Smooth muscle cell (in vitro differentiated cells): ENCODE data around the gene ZSWIM4. TPM values are rescaled to one million over a fixed set of nuclear protein-coding genes. Genes with fewer than 3 reads are reported as not detected.
A peak's percentile ranks its signal among the peaks of the same experiment; 100 is the strongest.

Experiments
- DNase-seq: peaks from one replicate; lab custom pipeline; 2025; ENCODE audit not compliant: unreplicated experiment; lab: John Stamatoyannopoulos, UW
- H2AFZ ChIP-seq: fragments of 200-600 bp; sonication (generic); 2 replicates; pipeline ENCODE4 v1.6.0; 2016; ENCODE audit warnings: antibody characterized with exemption, low read depth, mild to moderate bottlenecking
- H3F3A ChIP-seq: fragments of 200-600 bp; sonication (generic); 2 replicates; pipeline ENCODE4 v1.6.0; 2017; ENCODE audit warnings: antibody characterized with exemption, low read depth
- H3K27ac ChIP-seq: fragments of 200-600 bp; sonication (generic); 2 replicates; pipeline ENCODE4 v1.5.1; 2016; ENCODE audit warnings: low read depth, mild to moderate bottlenecking
- H3K27me3 ChIP-seq: fragments of 200-600 bp; sonication (generic); 2 replicates; pipeline ENCODE4 v1.6.1; 2016; ENCODE audit warnings: low read depth, mild to moderate bottlenecking
- H3K36me3 ChIP-seq: fragments of 200-600 bp; sonication (generic); 2 replicates; pipeline ENCODE4 v1.5.1; 2016; ENCODE audit warnings: low read depth
- H3K4me1 ChIP-seq: fragments of 200-600 bp; sonication (generic); 2 replicates; pipeline ENCODE4 v1.5.1; 2016; ENCODE audit warnings: low read depth
- H3K4me2 ChIP-seq: fragments of 200-600 bp; sonication (generic); 2 replicates; pipeline ENCODE4 v1.6.0; 2016; ENCODE audit warnings: mild to moderate bottlenecking
- H3K4me3 ChIP-seq: fragments of 200-600 bp; sonication (generic); 2 replicates; pipeline ENCODE4 v1.5.1; 2016; ENCODE audit warnings: mild to moderate bottlenecking
- H3K79me2 ChIP-seq: fragments of 200-600 bp; sonication (generic); 2 replicates; pipeline ENCODE4 v1.6.0; 2016; ENCODE audit warnings: low read depth, mild to moderate bottlenecking
- H3K9ac ChIP-seq: fragments of 200-600 bp; sonication (generic); 2 replicates; pipeline ENCODE4 v1.6.0; 2016; ENCODE audit warnings: low read depth
- H3K9me3 ChIP-seq: fragments of 200-600 bp; sonication (generic); replicated peaks from 2 replicates; pipeline ENCODE4 v1.5.1; 2016; ENCODE audit warnings: low read depth
- H4K20me1 ChIP-seq: fragments of 200-600 bp; sonication (generic); 2 replicates; pipeline ENCODE4 v1.6.0; 2016; ENCODE audit warnings: low read depth
- CTCF ChIP-seq: fragments of 200-600 bp; sonication (generic); IDR thresholded peaks from 2 replicates; pipeline ENCODE4 v1.5.1; 2017; ENCODE audit warnings: borderline replicate concordance, mild to moderate bottlenecking, antibody characterized with exemption; ENCODE audit not compliant: insufficient read depth, poor library complexity, severe bottlenecking
- WGBS: methylation state at CpG from one replicate; pipeline ENCODE4 v1.1.7; 2016; ENCODE audit warnings: low lambda C conversion rate; 5-methylcytosine and 5-hydroxymethylcytosine counted together
- polyA plus RNA-seq: library from polyadenylated mRNA; unstranded; fragments of >200 nt; fragmentation: Nextera tagmentation; extraction: Ambion mirVana; gene quantifications from 2 replicates; pipeline ENCODE4 v1.2.1, GENCODE V29; 2016
- total RNA-seq: library from RNA; depleted of rRNA; stranded (reverse); fragments of >200 nt; gene quantifications from 2 replicates; pipeline ENCODE4 v1.2.3, GENCODE V29; 2014

Gene ZSWIM4
- total and polyA plus RNA-seq, 2 experiments from 2014 or later: 3.0 to 5.8 TPM

DNA sequence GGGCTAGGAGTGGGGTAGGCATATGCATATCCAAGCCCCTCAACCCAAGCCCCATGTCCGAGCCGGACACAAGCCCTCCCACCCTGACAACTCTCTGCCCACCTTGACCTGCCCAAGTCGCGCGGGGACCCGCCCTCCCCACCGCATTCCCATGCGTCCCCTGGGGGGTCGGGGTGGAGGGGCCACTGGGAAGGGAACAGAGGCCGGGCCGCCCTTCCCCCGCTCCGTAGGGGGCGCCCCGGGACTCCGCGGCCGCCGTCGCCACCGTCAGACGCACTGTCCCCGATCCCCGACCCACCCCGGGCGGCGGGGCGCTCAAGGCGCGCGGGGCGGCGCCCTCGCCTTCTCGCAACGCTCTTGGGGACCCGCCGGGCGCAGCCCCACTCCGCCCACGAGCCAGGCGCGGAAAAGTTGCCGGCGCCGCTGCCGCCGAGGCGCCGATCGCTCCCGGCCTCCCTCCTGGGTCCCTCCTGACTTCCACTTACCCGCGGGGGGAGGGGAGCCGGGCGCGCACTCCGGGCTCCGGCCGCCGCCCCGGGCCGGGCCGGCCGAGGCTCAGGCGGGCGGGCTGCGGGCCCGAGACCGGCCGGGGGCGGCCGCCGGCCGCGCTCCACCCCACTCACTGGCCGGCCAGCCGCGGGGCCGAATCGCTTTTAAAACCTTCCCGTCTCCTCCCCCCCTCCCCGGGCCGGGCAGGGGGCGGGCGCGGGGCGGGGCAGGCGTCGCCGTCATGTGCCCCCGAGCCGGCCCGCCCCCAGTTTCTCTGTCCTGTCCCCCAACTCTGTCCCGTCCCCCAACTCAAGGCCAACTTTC is 47.3 kb downstream of the ZSWIM4 start:
- peak; percentile 74 for DNase-seq
- no peaks in the 10 kb centered on the region for H3K36me3 ChIP-seq
- H3K4me2 ChIP-seq: peak overlapping the region; percentile 87
- H3K79me2 ChIP-seq: peaks cover 56% of the 10 kb centered on the region
- no peaks in the 10 kb centered on the region for H3K9me3 ChIP-seq
- H2AFZ ChIP-seq: no peak overlapping the region
- peaks cover 51% of the 10 kb centered on the region for H4K20me1 ChIP-seq
- peaks cover 26% of the 10 kb centered on the region for H3K4me1 ChIP-seq
- H3K27ac ChIP-seq: peak overlapping the region; percentile 100
- no peaks in the 10 kb centered on the region for H3K27me3 ChIP-seq
- TF ChIP-seq CTCF: peak; percentile 19
- peak overlapping the region; percentile 94 for H3K4me3 ChIP-seq
- peaks cover 49% of the 10 kb centered on the region for H3F3A ChIP-seq
- 2% methylated on average over 9 of the region's 95 CpGs for WGBS
- peak overlapping the region; percentile 99 for H3K9ac ChIP-seq

GRCh38 chr19:13843104-13843921 is 48.1 kb downstream of the ZSWIM4 start:
- peaks cover 43% of the 10 kb centered on the region for H4K20me1 ChIP-seq
- peaks cover 32% of the 10 kb centered on the region for H3K4me1 ChIP-seq
- peak overlapping the region; percentile 94 for H3K4me3 ChIP-seq
- H3K4me2 ChIP-seq: peak overlapping the region; percentile 87
- no peak for TF ChIP-seq CTCF
- peak overlapping the region; percentile 99 for H3K9ac ChIP-seq
- peaks cover 47% of the 10 kb centered on the region for H3K79me2 ChIP-seq
- no peak overlapping the region for H2AFZ ChIP-seq
- peak overlapping the region; percentile 100 for H3K27ac ChIP-seq
- 26% methylated on average over 21 of the region's 24 CpGs for WGBS
- H3K36me3 ChIP-seq: no peaks in the 10 kb centered on the region
- DNase-seq: peak; percentile 54
- peaks cover 53% of the 10 kb centered on the region for H3F3A ChIP-seq
- H3K27me3 ChIP-seq: no peaks in the 10 kb centered on the region
- H3K9me3 ChIP-seq: no peaks in the 10 kb centered on the region

DNA sequence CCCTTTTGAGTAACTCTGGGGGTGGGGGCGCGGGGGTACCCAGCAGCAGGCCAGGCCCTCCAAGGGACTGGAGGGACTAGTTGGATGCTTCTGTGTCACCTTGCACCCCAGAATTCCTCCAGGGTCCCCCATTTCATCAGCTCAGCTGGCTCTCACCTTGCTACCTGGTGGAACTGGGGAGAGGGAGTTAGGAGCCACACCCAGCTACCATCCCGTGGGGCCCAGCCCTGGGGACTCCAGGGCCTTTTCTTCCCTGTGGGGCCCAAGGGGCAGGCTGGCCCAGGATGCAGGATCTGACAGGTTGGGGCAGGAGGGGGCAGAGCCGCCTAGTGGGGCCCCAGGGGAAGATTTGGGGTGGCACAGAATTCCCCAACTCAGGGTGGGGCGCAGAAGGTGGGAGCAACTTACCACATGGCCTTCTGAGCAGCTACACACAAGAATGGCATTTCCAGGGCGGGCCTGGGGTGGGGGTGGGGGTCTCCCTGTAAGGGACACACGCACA is 48.9 kb downstream of the ZSWIM4 start:
- Histone ChIP-seq H3K79me2 (peaks cover 39% of the 10 kb centered on the region), H2AFZ (no peak overlapping the region), H3K9me3 (no peaks in the 10 kb centered on the region), H3F3A (peaks cover 54% of the 10 kb centered on the region), H3K36me3 (no peaks in the 10 kb centered on the region), H3K27me3 (no peaks in the 10 kb centered on the region), H3K4me3 (no peak overlapping the region), H3K4me2 (peak overlapping the region; percentile 87), H3K9ac (peak overlapping the region; percentile 99), H4K20me1 (peaks cover 34% of the 10 kb centered on the region), H3K27ac (peak overlapping the region; percentile 100), H3K4me1 (peaks cover 31% of the 10 kb centered on the region)
- whole genome bisulfite sequencing: 59% methylated on average over 4 of the region's 7 CpGs
- no peak for DNase-seq
- TF ChIP-seq CTCF: no peak
